ENCODE results near the gene TNFRSF8. TPM values are rescaled to one million over a fixed set of nuclear protein-coding genes. Genes with fewer than 3 reads are reported as not detected.

The TNFRSF8 gene
- total RNA-seq, 1 experiment from 2014 or later = 0.13 TPM

DNA sequence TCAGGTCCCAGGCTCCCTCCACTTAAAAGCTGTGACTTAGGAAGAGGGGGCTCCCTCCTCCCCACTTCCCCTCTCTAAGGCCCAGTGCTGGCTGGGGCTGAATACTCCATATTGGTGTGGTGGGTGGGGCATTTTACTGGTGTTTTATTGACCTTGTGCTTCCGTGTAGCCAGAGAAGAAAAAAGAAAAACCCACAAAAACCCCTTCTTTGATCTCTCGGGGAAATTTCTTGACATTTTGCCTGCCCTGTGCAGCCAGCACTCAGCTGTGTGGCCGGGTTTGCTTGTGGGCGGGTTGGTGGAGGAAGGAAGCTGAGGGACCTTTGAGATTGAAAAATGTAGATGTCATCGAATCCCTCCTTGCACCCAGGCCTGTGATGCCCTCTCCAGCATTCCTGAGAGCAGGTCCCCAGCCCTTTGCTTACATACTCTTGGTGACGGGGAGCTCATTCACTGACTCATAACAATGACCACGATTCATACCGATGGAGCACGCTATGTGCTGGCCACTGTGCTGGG lies 24.8 kb downstream of the TNFRSF8 start:
- no peak for TF ChIP-seq CTCF (IDR thresholded peaks at IDR 0.05)
- TF ChIP-seq SIN3A (IDR thresholded peaks at IDR 0.05; ENCODE audit: borderline replicate concordance, insufficient read depth, low read depth, low read length) = no peak
- TF ChIP-seq POLR2AphosphoS5 (IDR thresholded peaks at IDR 0.05; ENCODE audit: low read depth, low read length) = no peak
- TF ChIP-seq TCF7L2 (IDR thresholded peaks at IDR 0.05; ENCODE audit: low read depth, low read length) = no peak
- no peak for TF ChIP-seq REST (IDR thresholded peaks at IDR 0.05; ENCODE audit: insufficient read depth in 1 of 2, low read depth in 2 of 2, low read length in 1 of 2)
- Histone ChIP-seq H3K4me3 (ENCODE audit: low read depth in 2 of 2, low read length in 2 of 2) (no peak overlapping the region), H3K36me3 (ENCODE audit: control insufficient read depth, insufficient read depth, low read length) (no peaks in the 10 kb centered on the region), H3K9me3 (ENCODE audit: control insufficient read depth, insufficient read depth, low read depth, low read length) (no peaks in the 10 kb centered on the region), H3K4me1 (ENCODE audit: control insufficient read depth, insufficient read depth, low read length) (no peaks in the 10 kb centered on the region), H3K27ac (ENCODE audit: low read length) (no peak overlapping the region), H3K27me3 (ENCODE audit: control insufficient read depth, insufficient read depth, low read length) (no peaks in the 10 kb centered on the region)
- ATAC-seq (no peak), DNase-seq (ENCODE audit: low read depth, low spot score) (no peak)
- BruUV-seq (replicated peaks) = no TSS peak
- in situ Hi-C loops (cut with HindIII; ENCODE audit: low pct_unique_long_range_greater_than_20kb, low sequenced_read_pairs) = no loop called here
- ChIA-PET POLR2A (no interaction called here), CTCF (no interaction called here)
- intact Hi-C loops (cut with micrococcal nuclease; ENCODE audit: unreplicated experiment) = no loop called here

GRCh38 chr1:12088607-12089006 lies 25.5 kb downstream of the TNFRSF8 start:
- POLR2A ChIA-PET = no interaction called here
- CTCF ChIA-PET = no interaction called here

More at GRCh38 chr1:12088607-12089006, 25.5 kb downstream of the TNFRSF8 start:
- Histone ChIP-seq H3K9me3 (ENCODE audit: control insufficient read depth, insufficient read depth, low read depth, low read length) (no peaks in the 10 kb centered on the region), H3K27me3 (ENCODE audit: control insufficient read depth, insufficient read depth, low read length) (no peaks in the 10 kb centered on the region), H3K4me1 (ENCODE audit: control insufficient read depth, insufficient read depth, low read length) (no peaks in the 10 kb centered on the region), H3K36me3 (ENCODE audit: control insufficient read depth, insufficient read depth, low read length) (no peaks in the 10 kb centered on the region), H3K4me3 (ENCODE audit: low read depth in 2 of 2, low read length in 2 of 2) (no peak overlapping the region), H3K27ac (ENCODE audit: low read length) (no peak overlapping the region)
- no peak for DNase-seq (ENCODE audit: low read depth, low spot score)
- no peak for ATAC-seq
- BruUV-seq (replicated peaks) = no TSS peak
- TF ChIP-seq POLR2AphosphoS5 (IDR thresholded peaks at IDR 0.05; ENCODE audit: low read depth, low read length) (no peak), TCF7L2 (IDR thresholded peaks at IDR 0.05; ENCODE audit: low read depth, low read length) (no peak), CTCF (IDR thresholded peaks at IDR 0.05) (no peak), SIN3A (IDR thresholded peaks at IDR 0.05; ENCODE audit: borderline replicate concordance, insufficient read depth, low read depth, low read length) (no peak), REST (IDR thresholded peaks at IDR 0.05; ENCODE audit: insufficient read depth in 1 of 2, low read depth in 2 of 2, low read length in 1 of 2) (no peak)
- in situ Hi-C loops (cut with HindIII; ENCODE audit: low pct_unique_long_range_greater_than_20kb, low sequenced_read_pairs) = no loop called here
- intact Hi-C loops (cut with micrococcal nuclease; ENCODE audit: unreplicated experiment) = no loop called here

Measured in Panc1 (cell line).